ENCODE measurements around the gene ATP1A3.

GRCh38 chr19:41957161-41957837 lies 36.7 kb downstream of the ATP1A3 start:
- TF ChIP-seq CTCF (IDR thresholded peaks at IDR 0.05) = no peak
- no peak for TF ChIP-seq ZFX (IDR thresholded peaks at IDR 0.05; ENCODE audit: borderline replicate concordance)
